ENCODE results near the gene PI4KA.
"Not testable (repeated sequence)": the region's sequence is repeated elsewhere in the genome, so short reads cannot be mapped to it uniquely, and the experiment has no call there.

PI4KA gene

DNA sequence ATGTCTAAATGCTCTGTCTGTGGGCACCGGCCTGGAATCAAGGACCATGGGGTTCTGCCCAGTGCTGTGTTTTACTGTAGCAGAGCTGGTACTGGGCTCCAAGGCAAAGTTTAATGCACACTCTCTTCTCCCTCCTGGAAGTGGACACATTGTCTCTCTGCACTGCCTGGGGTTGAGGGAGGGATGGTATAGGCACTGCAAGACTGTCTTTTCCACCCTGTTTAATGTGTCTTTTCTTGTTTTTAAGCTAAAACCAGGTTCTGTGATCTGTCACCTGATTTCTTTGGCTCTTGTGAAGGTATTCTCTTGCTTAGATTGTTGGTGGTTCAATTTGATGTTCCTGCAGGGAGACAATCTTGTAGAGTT is 194.0 kb downstream of the PI4KA start:
- no peak for DNase-seq (ENCODE audit: low spot score)

DNA sequence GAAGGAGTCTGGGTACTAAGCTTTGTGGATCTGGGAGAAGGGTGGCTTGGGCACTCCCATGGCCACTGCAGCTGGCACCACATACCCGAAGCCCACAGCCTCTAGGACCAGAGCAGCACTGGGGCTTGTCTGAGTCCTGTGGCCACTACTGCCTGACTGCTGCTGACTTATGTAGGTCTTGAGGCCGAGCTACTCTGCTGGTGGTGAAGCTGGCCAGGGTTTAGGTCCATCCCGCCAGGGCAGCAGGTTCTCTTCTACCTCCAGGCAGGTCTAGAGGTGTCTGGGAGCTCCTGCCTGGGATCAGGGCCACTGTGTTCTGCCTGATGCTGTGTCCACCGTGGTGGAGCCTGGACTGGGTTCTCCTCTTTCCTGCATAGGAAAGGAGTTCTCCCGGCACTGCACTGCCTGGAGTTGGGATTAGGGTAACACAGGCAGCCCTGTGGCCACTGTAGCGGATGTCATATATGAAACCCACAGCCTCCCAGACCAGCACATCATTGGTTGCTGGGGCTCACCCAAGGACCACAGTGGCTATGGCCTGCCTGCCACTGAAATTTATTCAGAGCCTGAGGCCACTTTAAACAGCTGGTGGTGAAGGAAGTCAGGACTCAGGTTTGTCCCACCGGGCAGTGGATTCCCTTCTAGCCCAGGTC is 194.5 kb downstream of the PI4KA start:
- no peak for DNase-seq (ENCODE audit: low spot score)

DNA sequence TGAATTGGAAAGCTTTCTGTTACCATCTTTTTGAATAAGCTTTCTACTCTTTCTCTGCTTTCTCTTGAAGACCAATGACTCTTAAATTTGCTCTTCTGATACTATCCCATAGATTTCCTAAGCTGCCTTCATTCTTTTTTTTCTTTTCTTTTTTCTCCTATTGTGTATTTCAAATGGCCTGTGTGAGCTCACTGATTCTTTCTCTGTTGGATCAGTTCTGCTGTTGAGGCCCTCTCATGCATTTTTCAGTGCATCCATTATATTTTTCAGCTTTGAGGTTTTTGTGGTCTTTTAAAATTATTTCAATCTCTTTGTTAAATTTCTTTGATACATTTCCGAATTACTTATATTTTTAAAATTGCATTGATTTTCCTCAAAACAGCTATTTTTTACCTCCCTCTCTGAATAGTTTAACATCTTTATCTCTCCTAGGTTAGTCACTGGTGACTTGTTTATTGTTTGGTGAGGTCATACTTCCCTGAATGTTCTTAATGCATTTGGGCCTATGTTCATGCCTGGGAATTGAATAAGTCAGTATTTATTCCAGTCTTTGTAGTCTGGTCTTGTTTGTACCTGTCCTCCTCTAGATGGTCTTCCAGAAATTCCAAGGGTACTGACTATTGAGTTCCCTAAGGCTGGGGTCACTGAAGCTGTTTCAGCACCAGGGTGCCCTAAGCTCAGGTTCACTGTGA is 195.3 kb downstream of the PI4KA start:
- no peak for DNase-seq (ENCODE audit: low spot score)

DNA sequence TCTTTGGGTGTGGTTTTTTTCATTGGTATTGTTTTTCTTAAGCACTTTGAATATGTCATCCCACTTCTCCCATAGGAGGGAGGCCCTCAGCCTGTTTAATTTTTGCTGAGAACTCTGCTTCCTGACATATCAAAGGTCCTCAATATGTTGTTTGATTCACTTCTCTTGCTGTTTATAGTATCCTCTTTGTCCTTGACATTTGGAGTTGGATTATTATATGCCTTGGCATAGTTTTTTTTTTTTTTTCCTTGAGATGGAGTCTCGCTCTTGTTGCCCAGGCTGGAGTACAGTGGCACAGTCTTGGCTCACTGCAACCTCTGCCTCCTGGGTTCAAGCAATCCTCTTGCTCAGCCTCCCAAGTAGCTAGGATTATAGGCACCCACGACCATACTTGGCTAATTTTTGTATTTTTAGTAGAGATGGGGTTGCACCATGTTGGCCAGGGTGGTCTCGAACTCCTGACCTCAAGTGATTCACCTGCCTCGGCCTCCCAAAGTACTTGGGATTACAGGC is 196.0 kb downstream of the PI4KA start:
- not testable (repeated sequence) for DNase-seq (ENCODE audit: low spot score)

DNA sequence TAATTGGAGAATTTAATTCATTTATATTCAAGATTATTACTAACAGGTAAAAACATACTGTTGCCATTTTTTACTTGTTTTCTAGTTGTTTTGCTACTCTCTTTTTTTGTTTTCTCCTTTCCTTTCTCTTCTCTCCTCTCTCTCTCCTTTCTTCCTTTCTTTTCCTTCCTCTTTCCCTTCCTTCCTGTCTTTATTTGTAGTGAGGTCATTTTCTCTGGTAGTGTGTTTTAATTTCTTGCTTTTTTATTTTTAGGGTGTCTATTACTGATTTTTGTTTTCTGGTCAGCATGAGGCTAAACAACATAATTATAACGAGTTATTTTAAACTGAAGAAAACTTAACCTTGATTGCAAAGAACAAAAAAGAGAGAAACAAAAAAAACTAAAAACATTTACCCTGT is 197.1 kb downstream of the PI4KA start:
- no peak for DNase-seq (ENCODE audit: low spot score)

DNA sequence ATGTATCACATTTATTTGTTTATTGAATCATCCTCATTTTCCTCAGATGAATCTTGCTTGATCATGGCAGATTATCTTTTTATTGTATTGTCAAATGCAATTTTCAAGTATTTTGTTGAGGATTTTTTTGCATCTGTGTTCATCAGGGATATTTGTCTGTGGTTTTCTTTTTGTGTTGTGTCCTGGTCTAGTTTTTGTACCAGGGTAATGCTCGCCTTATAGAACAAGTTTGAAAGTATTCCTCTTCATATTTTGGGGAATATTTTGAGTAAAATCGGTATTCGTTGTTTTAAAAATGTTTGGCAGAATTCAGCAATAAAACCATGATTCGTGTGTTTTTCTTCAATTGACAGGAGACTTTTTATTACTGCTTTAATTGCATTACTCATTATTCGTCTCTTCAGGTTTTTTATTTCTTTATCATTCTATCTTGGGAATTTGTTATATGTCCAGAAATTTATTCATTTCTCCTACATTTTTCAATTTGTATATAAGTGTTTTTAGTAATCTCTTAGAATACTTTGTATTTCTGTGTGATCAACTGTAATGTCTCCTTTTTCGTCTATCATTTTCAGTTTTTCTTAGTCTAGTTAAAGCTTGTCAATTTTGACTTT is 198.1 kb downstream of the PI4KA start:
- DNase-seq (ENCODE audit: low spot score) = no peak

DNA sequence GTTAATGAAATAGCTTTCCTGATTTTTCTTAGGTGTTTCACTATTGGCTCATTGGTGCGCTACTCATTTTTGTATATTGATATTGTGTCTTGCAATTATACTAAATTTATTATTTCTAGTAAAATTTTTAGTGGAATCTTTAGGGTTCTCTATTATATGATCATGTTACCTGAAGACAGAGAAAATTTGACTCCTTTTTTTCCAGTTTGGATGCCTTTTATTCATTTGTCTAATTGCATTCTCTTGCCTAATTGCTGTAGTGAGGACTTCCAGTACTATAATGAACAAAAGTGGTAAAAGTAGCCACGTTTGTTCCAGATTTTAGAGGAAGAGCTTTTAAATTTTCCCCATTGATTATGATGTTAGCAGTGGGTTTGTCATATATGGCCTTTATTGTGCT is 198.7 kb downstream of the PI4KA start:
- DNase-seq (ENCODE audit: low spot score) = no peak

DNA sequence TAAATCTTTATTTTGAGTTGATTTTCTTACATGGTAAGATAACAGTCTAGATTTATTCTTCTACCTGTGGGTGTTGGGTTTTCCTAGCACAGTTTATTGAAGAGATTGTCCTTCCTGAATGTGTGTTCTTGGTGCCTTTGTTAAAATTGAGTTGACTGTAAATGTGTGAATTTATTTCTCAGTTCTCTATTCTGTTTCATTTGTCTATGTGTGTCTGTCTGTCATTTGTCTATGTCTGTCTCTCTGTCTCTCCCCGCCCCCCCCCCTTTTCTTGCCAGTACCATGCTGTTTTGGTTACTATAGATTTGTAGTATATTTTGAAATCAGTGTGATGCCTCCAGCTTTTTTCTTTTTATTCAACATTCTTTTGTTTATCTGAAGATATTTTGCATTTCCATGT is 199.4 kb downstream of the PI4KA start:
- DNase-seq (ENCODE audit: low spot score) = no peak

DNA sequence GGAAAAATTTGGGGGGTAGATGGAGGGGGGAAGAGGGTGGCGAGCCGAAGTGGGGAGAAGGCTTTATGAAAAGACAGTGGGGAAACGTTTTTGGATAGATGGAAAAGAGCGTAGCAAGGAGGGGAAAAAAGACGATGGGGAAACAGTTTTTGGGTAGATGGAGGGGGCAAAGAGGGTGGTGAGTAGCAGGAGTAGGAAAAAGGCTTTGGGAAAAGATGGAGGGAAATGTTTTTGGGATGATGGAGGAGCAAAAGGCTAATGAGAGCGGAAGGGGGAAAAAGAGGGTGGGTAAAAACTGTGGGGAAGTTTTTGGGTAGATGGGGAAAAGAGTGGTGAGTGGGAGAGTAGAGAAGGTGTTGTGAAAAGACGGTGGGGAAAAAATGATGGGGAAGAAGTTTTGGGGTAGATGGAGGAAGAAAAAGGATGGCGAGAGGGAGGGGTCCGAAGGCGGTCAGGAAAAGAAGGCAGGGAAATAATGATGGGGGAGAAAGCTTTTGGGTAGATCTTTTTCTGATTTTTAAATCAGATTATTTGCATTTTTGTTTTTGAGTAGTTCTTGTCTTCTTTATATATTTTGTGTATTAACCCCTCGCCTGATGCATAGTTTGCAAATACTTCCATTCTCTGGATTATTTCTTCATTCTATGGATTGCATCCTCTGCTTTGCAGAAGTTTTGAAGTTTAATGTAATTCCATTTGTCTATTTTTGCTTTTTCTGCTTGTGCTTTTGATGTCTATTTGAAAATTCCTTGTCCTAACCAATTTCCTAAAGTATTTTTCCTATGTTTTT is 200.0 kb downstream of the PI4KA start:
- no peak for DNase-seq (ENCODE audit: low spot score)

DNA sequence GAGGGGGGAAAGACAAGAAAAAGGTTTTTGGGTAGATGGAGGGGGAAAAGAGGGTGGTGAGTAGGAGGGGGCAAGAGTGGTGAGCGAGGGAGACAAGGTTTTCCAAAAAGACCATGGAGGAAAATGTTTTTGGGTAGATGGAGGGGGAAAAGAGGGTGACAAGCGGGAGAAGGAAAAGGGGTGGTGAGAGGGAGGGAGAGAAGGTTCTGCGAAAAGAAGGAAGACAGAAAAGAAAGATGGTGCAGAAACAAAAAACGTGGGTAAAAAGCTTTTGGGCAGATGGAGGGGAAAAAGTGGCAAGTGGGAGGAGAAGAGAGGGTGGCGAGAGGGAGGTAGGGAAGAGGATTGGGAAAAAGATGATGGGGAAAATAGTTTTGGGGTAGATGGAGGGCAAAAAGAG is 200.6 kb downstream of the PI4KA start:
- no peak for DNase-seq (ENCODE audit: low spot score)

Data from cerebellar cortex (tissue), 1 donor.